HUES64 (cell line): ENCODE measurements around the gene DNAH8.

Experiments used
- H3K27ac ChIP-seq: 2 replicates; pipeline ENCODE4 v1.7.0; 2013; ENCODE audit warnings: low read depth, low read length, inconsistent platforms
- H3K27me3 ChIP-seq: 2 replicates; pipeline ENCODE4 v1.6.1; 2013; ENCODE audit warnings: mild to moderate bottlenecking, low read length; ENCODE audit not compliant: insufficient read depth
- H3K36me3 ChIP-seq: 2 replicates; pipeline ENCODE4 v1.6.1; 2013; ENCODE audit warnings: mild to moderate bottlenecking, low read length; ENCODE audit not compliant: insufficient read depth
- H3K4me1 ChIP-seq: 2 replicates; pipeline ENCODE4 v1.6.1; 2013; ENCODE audit warnings: mild to moderate bottlenecking, low read length, moderate library complexity; ENCODE audit not compliant: insufficient read depth
- H3K4me3 ChIP-seq: 2 replicates; pipeline ENCODE4 v1.5.1; 2013; ENCODE audit warnings: mild to moderate bottlenecking, low read length, moderate library complexity
- H3K9ac ChIP-seq: 2 replicates; pipeline ENCODE4 v1.6.1; 2013; ENCODE audit warnings: mild to moderate bottlenecking, low read depth, low read length
- H3K9me3 ChIP-seq: 2 replicates; pipeline ENCODE4 v1.6.1; 2013; ENCODE audit warnings: low read depth, low read length; ENCODE audit not compliant: insufficient read depth
- WGBS: fragments of 150-250, 120-280 bp; methylation state at CpG from one replicate; pipeline ENCODE4 v1.1.7; 2013; ENCODE audit warnings: missing lambda C conversion rate; 5-methylcytosine and 5-hydroxymethylcytosine counted together

Gene DNAH8

GRCh38 chr6:38814761-38815160 is 99.7 kb downstream of the DNAH8 start:
- WGBS: 96% methylated on average over 5 of the region's 5 CpGs
- H3K9ac ChIP-seq: no peak overlapping the region
- no peaks in the 10 kb centered on the region for H3K36me3 ChIP-seq
- no peaks in the 10 kb centered on the region for H3K9me3 ChIP-seq
- H3K4me3 ChIP-seq: no peak overlapping the region
- H3K4me1 ChIP-seq: no peaks in the 10 kb centered on the region
- no peaks in the 10 kb centered on the region for H3K27me3 ChIP-seq
- no peak overlapping the region for H3K27ac ChIP-seq

GRCh38 chr6:38815250-38815649 is 100.1 kb downstream of the DNAH8 start:
- H3K4me1 ChIP-seq: no peaks in the 10 kb centered on the region
- peaks cover 1% of the 10 kb centered on the region; the same call in 1 of the 2 replicates for H3K27me3 ChIP-seq
- no peak overlapping the region for H3K9ac ChIP-seq
- H3K9me3 ChIP-seq: no peaks in the 10 kb centered on the region
- WGBS: 95% methylated on average over 7 of the region's 8 CpGs
- no peak overlapping the region for H3K4me3 ChIP-seq
- no peaks in the 10 kb centered on the region for H3K36me3 ChIP-seq
- no peak overlapping the region for H3K27ac ChIP-seq

- no peak overlapping the region for H3K4me3 ChIP-seq
- no peak overlapping the region for H3K9ac ChIP-seq
- no peak overlapping the region for H3K27ac ChIP-seq
- H3K9me3 ChIP-seq: no peaks in the 10 kb centered on the region
- no peaks in the 10 kb centered on the region for H3K36me3 ChIP-seq
- peaks cover 4% of the 10 kb centered on the region; the same call in 1 of the 2 replicates for H3K27me3 ChIP-seq
- WGBS: 92% methylated on average over 3 of the region's 3 CpGs
- no peaks in the 10 kb centered on the region for H3K4me1 ChIP-seq
Observed at GRCh38 chr6:38818691-38819090, 103.6 kb downstream of the DNAH8 start.

- no peaks in the 10 kb centered on the region for H3K36me3 ChIP-seq
- peaks cover 4% of the 10 kb centered on the region; the same call in 1 of the 2 replicates for H3K27me3 ChIP-seq
- no peak overlapping the region for H3K27ac ChIP-seq
- H3K4me3 ChIP-seq: no peak overlapping the region
- no peaks in the 10 kb centered on the region for H3K4me1 ChIP-seq
- H3K9ac ChIP-seq: no peak overlapping the region
- WGBS: 94% methylated on average over 6 of the region's 6 CpGs
- H3K9me3 ChIP-seq: no peaks in the 10 kb centered on the region
Observed at GRCh38 chr6:38822963-38823362, 107.9 kb downstream of the DNAH8 start.

GRCh38 chr6:38824243-38824894 is 109.3 kb downstream of the DNAH8 start:
- Histone ChIP-seq H3K27me3 (peaks cover 4% of the 10 kb centered on the region; the same call in 1 of the 2 replicates), H3K4me3 (no peak overlapping the region), H3K9me3 (no peaks in the 10 kb centered on the region), H3K4me1 (no peaks in the 10 kb centered on the region), H3K9ac (no peak overlapping the region), H3K36me3 (no peaks in the 10 kb centered on the region), H3K27ac (no peak overlapping the region)
- WGBS: 89% methylated on average over 3 of the region's 5 CpGs

- H3K9me3 ChIP-seq: no peaks in the 10 kb centered on the region
- H3K9ac ChIP-seq: no peak overlapping the region
- H3K4me3 ChIP-seq: no peak overlapping the region
- H3K4me1 ChIP-seq: no peaks in the 10 kb centered on the region
- H3K36me3 ChIP-seq: no peaks in the 10 kb centered on the region
- WGBS: 87% methylated on average over 2 of the region's 2 CpGs
- H3K27me3 ChIP-seq: no peaks in the 10 kb centered on the region
- H3K27ac ChIP-seq: no peak overlapping the region
Observed at GRCh38 chr6:38827024-38827423, 111.9 kb downstream of the DNAH8 start.

GRCh38 chr6:38831865-38832264 is 116.8 kb downstream of the DNAH8 start:
- Histone ChIP-seq H3K27ac (no peak overlapping the region), H3K36me3 (no peaks in the 10 kb centered on the region), H3K4me3 (no peak overlapping the region), H3K9me3 (no peaks in the 10 kb centered on the region), H3K9ac (no peak overlapping the region), H3K27me3 (no peaks in the 10 kb centered on the region), H3K4me1 (peaks cover 7% of the 10 kb centered on the region; the same call in 1 of the 2 replicates)

GRCh38 chr6:38833320-38833719 is 118.2 kb downstream of the DNAH8 start:
- Histone ChIP-seq H3K27me3 (no peaks in the 10 kb centered on the region), H3K27ac (no peak overlapping the region), H3K4me3 (no peak overlapping the region), H3K9ac (no peak overlapping the region), H3K4me1 (peaks cover 9% of the 10 kb centered on the region; the same call in 1 of the 2 replicates), H3K9me3 (no peaks in the 10 kb centered on the region), H3K36me3 (no peaks in the 10 kb centered on the region)
- WGBS: 93% methylated on average over 1 of the region's 1 CpG

- H3K4me1 ChIP-seq: peaks cover 9% of the 10 kb centered on the region; the same call in 1 of the 2 replicates
- no peak overlapping the region for H3K27ac ChIP-seq
- H3K4me3 ChIP-seq: no peak overlapping the region
- H3K27me3 ChIP-seq: no peaks in the 10 kb centered on the region
- H3K9ac ChIP-seq: no peak overlapping the region
- no peaks in the 10 kb centered on the region for H3K36me3 ChIP-seq
- 68% methylated on average over 1 of the region's 1 CpG for WGBS
- no peaks in the 10 kb centered on the region for H3K9me3 ChIP-seq
Observed at GRCh38 chr6:38836585-38836984, 121.5 kb downstream of the DNAH8 start.

GRCh38 chr6:38837101-38837500 is 122.0 kb downstream of the DNAH8 start:
- 89% methylated on average over 3 of the region's 3 CpGs for WGBS
- Histone ChIP-seq H3K27me3 (no peaks in the 10 kb centered on the region), H3K27ac (no peak overlapping the region), H3K9ac (no peak overlapping the region), H3K4me3 (no peak overlapping the region), H3K36me3 (no peaks in the 10 kb centered on the region), H3K4me1 (peaks cover 9% of the 10 kb centered on the region; the same call in 1 of the 2 replicates), H3K9me3 (no peaks in the 10 kb centered on the region)

GRCh38 chr6:38843798-38844197 is 128.7 kb downstream of the DNAH8 start:
- WGBS: 91% methylated on average over 2 of the region's 3 CpGs
- Histone ChIP-seq H3K9me3 (no peaks in the 10 kb centered on the region), H3K4me1 (no peaks in the 10 kb centered on the region), H3K9ac (no peak overlapping the region), H3K4me3 (no peak overlapping the region), H3K36me3 (no peaks in the 10 kb centered on the region), H3K27me3 (no peaks in the 10 kb centered on the region), H3K27ac (no peak overlapping the region)

GRCh38 chr6:38845931-38846330 is 130.8 kb downstream of the DNAH8 start:
- Histone ChIP-seq H3K9ac (no peak overlapping the region), H3K4me3 (no peak overlapping the region), H3K27me3 (no peaks in the 10 kb centered on the region), H3K9me3 (no peaks in the 10 kb centered on the region), H3K4me1 (peaks cover 4% of the 10 kb centered on the region; the same call in 1 of the 2 replicates), H3K27ac (no peak overlapping the region), H3K36me3 (no peaks in the 10 kb centered on the region)
- WGBS: 72% methylated on average over 3 of the region's 3 CpGs
